Mesenchymal stem cell (in vitro differentiated cells and primary cell): ENCODE measurements around the gene ZFP36.

Experiments used
- DNase-seq: peaks from one replicate; pipeline ENCODE4 v3.0.0-alpha.2; 2013
- H2AFZ ChIP-seq: one replicate; pipeline ENCODE4 v1.6.1; 2013; ENCODE audit warnings: low read depth, mild to moderate bottlenecking, control low read depth, inconsistent platforms, low read length, moderate library complexity
- H2AK5ac ChIP-seq: 2 replicates; pipeline ENCODE4 v1.6.1; 2013; ENCODE audit warnings: low read length, moderate library complexity, mild to moderate bottlenecking, inconsistent platforms; ENCODE audit not compliant: severe bottlenecking
- H2BK120ac ChIP-seq: one replicate; pipeline ENCODE4 v1.6.1; 2013; ENCODE audit warnings: low read depth, mild to moderate bottlenecking, inconsistent platforms, low read length, moderate library complexity
- H2BK12ac ChIP-seq, 2 experiments: one replicate each; pipeline ENCODE4 v1.6.1; 2013; ENCODE audit warnings: inconsistent platforms in 2 of 2, low read length in 2 of 2, mild to moderate bottlenecking in 2 of 2, moderate library complexity in 2 of 2, control low read depth in 1 of 2
- H2BK15ac ChIP-seq: one replicate; pipeline ENCODE4 v1.6.1; 2013; ENCODE audit warnings: mild to moderate bottlenecking, low read depth, inconsistent platforms; ENCODE audit not compliant: poor library complexity, severe bottlenecking
- H2BK5ac ChIP-seq: 2 replicates; pipeline ENCODE4 v1.6.1; 2013; ENCODE audit warnings: low read depth, mild to moderate bottlenecking, low read length, control low read depth, inconsistent platforms; ENCODE audit not compliant: poor library complexity, severe bottlenecking
- H3K14ac ChIP-seq, 2 experiments: one replicate each; pipeline ENCODE4 v1.6.1; 2013; ENCODE audit warnings: inconsistent platforms in 2 of 2, low read length in 2 of 2, control low read depth in 1 of 2, mild to moderate bottlenecking in 1 of 2, moderate library complexity in 1 of 2
- H3K18ac ChIP-seq, 2 experiments: one replicate each; pipeline ENCODE4 v1.6.1; 2013; ENCODE audit warnings: inconsistent platforms in 2 of 2, low read length in 2 of 2, control low read depth in 1 of 2, low read depth in 1 of 2, mild to moderate bottlenecking in 1 of 2
- H3K23ac ChIP-seq, 2 experiments: one replicate each; pipeline ENCODE4 v1.6.1; 2013; ENCODE audit warnings: inconsistent platforms in 2 of 2, low read length in 2 of 2, mild to moderate bottlenecking in 2 of 2, moderate library complexity in 2 of 2, control low read depth in 1 of 2
- H3K27ac ChIP-seq: 2 replicates; pipeline ENCODE4 v1.5.1; 2013; ENCODE audit warnings: mild to moderate bottlenecking, moderate library complexity, low read length, control low read depth, inconsistent platforms; ENCODE audit not compliant: poor library complexity, severe bottlenecking
- H3K27me3 ChIP-seq, 2 experiments: 2 replicates each; pipeline versions ENCODE4 v1.6.1 to v1.7.0; 2013; ENCODE audit warnings: low read length in 2 of 2, mild to moderate bottlenecking in 2 of 2, moderate library complexity in 2 of 2, control low read depth in 1 of 2, inconsistent platforms in 1 of 2; ENCODE audit not compliant: control insufficient read depth in 1 of 2, insufficient read depth in 1 of 2
- H3K36me3 ChIP-seq, 2 experiments: 2 replicates each; pipeline versions ENCODE4 v1.6.1 to v1.7.0; 2013; ENCODE audit warnings: low read length in 2 of 2, control low read depth in 1 of 2, inconsistent platforms in 1 of 2, low read depth in 1 of 2, mild to moderate bottlenecking in 1 of 2; ENCODE audit not compliant: insufficient read depth in 2 of 2, control insufficient read depth in 1 of 2
- H3K4ac ChIP-seq, 2 experiments: one replicate each; pipeline ENCODE4 v1.6.1; 2013; ENCODE audit warnings: inconsistent platforms in 2 of 2, low read length in 2 of 2, mild to moderate bottlenecking in 2 of 2, moderate library complexity in 2 of 2, control low read depth in 1 of 2, low read depth in 1 of 2
- H3K4me1 ChIP-seq: 2 replicates; pipeline ENCODE4 v1.6.1; 2013; ENCODE audit warnings: low read depth, low read length, control low read depth; ENCODE audit not compliant: control insufficient read depth, insufficient read depth
- H3K4me2 ChIP-seq: 2 replicates; pipeline ENCODE4 v1.6.1; 2013; ENCODE audit warnings: low read length, mild to moderate bottlenecking, inconsistent platforms; ENCODE audit not compliant: poor library complexity, severe bottlenecking
- H3K4me3 ChIP-seq, 2 experiments: 2 replicates each; pipeline versions ENCODE4 v1.5.1 to v1.7.0; 2013; ENCODE audit warnings: low read length in 2 of 2, mild to moderate bottlenecking in 2 of 2, control low read depth in 1 of 2, low read depth in 1 of 2; ENCODE audit not compliant: insufficient read depth in 1 of 2
- H3K79me1 ChIP-seq: replicated peaks from 2 replicates; pipeline ENCODE4 v1.6.1; 2013; ENCODE audit warnings: mild to moderate bottlenecking, control low read depth, low read length, inconsistent platforms; ENCODE audit not compliant: poor library complexity, severe bottlenecking
- H3K9ac ChIP-seq: 2 replicates; pipeline ENCODE4 v1.7.0; 2013; ENCODE audit warnings: mild to moderate bottlenecking, low read length, moderate library complexity
- H3K9me3 ChIP-seq: 2 replicates; pipeline ENCODE4 v1.7.0; 2013; ENCODE audit warnings: mild to moderate bottlenecking, low read length; ENCODE audit not compliant: control insufficient read depth
- H4K8ac ChIP-seq: one replicate; pipeline ENCODE4 v1.6.1; 2013; ENCODE audit warnings: inconsistent platforms, mild to moderate bottlenecking, low read length, moderate library complexity
- H4K91ac ChIP-seq: one replicate; pipeline ENCODE4 v1.6.1; 2013; ENCODE audit warnings: mild to moderate bottlenecking, low read length, inconsistent platforms
- WGBS: methylation state at CpG from one replicate; pipeline ENCODE4 v1.1.7; 2013; ENCODE audit warnings: mixed read lengths; 5-methylcytosine and 5-hydroxymethylcytosine counted together

ZFP36 gene

DNA sequence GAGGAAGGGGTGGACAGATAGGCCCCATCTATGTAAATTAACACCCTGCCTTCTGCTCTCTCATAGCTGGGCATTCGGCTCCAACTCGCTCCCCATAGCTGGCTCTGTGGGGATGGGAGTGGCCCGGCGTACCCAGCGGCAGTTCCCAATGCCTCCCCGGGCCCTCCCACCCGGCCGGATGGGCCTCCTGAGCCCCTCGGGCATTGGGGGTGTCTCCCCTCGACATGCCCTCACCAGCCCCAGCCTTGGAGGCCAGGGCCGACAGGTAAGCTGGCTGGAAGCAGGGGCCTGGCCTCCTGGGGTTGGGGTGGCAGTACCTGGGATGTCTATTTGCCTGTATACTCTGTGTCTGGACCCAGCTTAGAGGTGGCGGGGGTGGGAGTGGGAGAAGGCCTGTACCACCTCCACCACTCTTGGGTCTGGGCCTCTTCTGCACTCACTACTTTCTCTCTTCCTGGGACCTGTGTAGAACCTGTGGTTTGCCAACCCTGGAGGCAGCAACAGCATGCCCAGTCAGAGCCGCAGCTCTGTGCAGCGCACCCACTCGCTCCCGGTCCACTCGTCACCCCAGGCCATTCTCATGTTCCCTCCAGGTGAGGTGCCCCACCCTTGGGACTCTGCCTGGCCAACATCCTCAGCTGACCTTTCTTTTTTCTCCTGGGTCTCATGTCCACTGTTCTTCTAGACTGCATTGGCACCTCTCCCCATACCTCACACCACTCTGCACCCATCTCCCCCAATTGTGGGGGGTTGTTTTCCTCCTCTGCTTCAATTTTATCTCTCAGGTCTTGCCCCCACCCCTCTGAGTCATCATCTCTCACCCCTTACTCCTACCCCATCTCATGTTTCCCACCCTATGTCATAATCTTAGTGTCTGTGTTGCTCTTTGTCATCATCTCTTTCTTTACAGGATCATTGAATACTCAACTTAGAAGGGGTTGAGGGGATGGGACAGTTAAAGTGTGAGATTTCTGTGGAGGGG, 25.8 kb upstream of the ZFP36 start:
- Histone ChIP-seq H3K23ac (no peak overlapping the region), H4K91ac (no peak overlapping the region), H2AK5ac (no peak overlapping the region), H2AFZ (no peak overlapping the region), H2BK5ac (no peak overlapping the region), H3K36me3 (peaks cover 93 to 98% of the 10 kb centered on the region in 2 experiments), H2BK15ac (no peak overlapping the region), H3K4me3 (no peak overlapping the region), H3K4ac (no peak overlapping the region), H3K4me2 (no peak overlapping the region), H3K14ac (no peak overlapping the region), H3K4me1 (peaks cover 3% of the 10 kb centered on the region), H3K9me3 (no peaks in the 10 kb centered on the region), H3K27ac (no peak overlapping the region), H3K18ac (no peak overlapping the region), H3K27me3 (no peaks in the 10 kb centered on the region), H2BK12ac (no peak overlapping the region), H3K9ac (peak overlapping the region; percentile 65), H4K8ac (no peak overlapping the region), H2BK120ac (no peak overlapping the region), H3K79me1 (peaks cover 14% of the 10 kb centered on the region)
- 98% methylated on average over 15 of the region's 17 CpGs for WGBS
- no peak for DNase-seq

DNA sequence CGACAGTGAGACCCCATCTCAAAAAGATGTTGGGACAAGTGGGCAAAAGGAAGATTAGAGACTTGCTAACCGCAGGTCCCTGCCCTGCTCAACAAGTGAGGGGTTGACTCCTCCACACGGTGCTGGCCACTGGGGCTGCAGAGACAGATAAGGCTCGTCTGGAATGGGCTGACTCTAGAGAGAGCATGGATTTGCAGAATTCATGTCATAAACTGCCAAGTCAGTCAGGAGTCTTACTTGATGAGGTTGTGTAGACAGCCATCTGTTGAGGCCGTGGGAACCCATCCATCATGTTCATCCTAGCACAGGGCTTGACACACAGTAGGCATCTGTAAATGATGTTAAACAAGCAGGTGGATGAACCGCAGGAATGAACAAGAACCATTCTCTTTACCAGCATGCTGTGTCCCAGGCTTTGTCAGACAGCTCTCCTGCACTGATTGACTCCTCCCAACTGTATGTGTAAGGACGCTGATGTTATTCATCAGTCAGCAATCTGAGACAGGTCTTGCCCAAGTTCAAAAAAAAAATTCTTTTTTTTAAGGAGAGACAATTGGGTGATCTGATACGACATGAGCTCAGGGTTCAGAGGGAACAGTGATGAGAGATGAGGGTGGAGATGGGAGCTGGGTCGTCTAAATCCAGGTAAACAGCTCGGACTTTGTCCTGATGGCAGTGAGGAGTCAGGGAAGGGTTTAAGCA, 24.6 kb upstream of the ZFP36 start:
- no peak overlapping the region for H2AK5ac ChIP-seq
- no peak overlapping the region for H3K14ac ChIP-seq
- no peak overlapping the region for H3K27ac ChIP-seq
- H3K4ac ChIP-seq: no peak overlapping the region
- H3K18ac ChIP-seq: no peak overlapping the region
- H3K23ac ChIP-seq: no peak overlapping the region
- no peak overlapping the region for H2AFZ ChIP-seq
- no peaks in the 10 kb centered on the region for H3K27me3 ChIP-seq
- H4K91ac ChIP-seq: no peak overlapping the region
- H3K36me3 ChIP-seq: peaks cover 93 to 98% of the 10 kb centered on the region in 2 experiments
- H3K4me3 ChIP-seq: no peak overlapping the region
- peaks cover 9% of the 10 kb centered on the region for H3K79me1 ChIP-seq
- no peak overlapping the region for H4K8ac ChIP-seq
- no peak for DNase-seq
- no peaks in the 10 kb centered on the region for H3K9me3 ChIP-seq
- peak overlapping the region; percentile 5 for H3K9ac ChIP-seq
- H2BK12ac ChIP-seq: no peak overlapping the region
- H3K4me1 ChIP-seq: peaks cover 5% of the 10 kb centered on the region
- 95% methylated on average over 10 of the region's 10 CpGs for WGBS
- no peak overlapping the region for H2BK5ac ChIP-seq
- H2BK120ac ChIP-seq: no peak overlapping the region
- no peak overlapping the region for H2BK15ac ChIP-seq
- H3K4me2 ChIP-seq: no peak overlapping the region

DNA sequence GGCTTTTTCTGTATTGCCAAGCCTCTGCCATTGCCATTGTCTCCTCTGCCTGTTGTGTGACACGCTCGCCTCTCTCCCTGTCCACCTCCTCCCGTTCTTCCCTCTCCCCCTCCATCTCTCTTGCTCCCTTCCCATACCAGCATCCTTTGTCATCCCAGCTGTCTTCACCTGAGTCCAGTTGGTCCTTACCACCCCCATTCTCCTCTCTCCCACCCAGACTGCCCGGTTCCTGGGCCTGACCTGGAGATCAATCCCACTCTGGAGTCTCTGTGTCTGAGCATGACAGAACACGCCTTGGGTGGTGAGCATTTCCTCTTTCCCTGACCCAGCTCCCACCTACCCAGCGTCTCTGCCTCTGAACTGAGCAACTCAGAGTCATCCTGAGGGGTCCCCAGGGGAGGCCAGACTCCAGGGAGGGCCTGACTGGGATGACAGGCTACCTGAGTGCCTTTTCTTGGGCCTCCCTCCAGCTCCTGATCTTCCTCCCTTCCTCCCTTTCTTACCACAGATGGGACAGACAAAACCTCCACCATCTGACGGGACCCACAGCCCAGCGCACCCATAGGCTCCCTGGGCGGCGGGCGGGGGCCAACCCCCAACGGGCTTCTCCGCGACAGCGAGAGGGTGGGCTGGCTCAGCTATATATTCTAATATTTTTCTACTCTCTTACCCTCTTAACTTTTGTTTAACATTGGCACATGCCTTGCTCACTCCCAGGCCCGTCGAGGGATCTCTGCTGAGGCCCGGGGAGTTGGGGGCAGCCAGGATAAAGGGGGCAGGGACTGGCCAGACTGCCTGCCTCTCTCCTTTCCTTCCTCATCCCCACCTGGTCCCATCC, 23.4 kb upstream of the ZFP36 start:
- Histone ChIP-seq H3K4me1 (peaks cover 5% of the 10 kb centered on the region), H3K79me1 (peaks cover 7% of the 10 kb centered on the region), H3K4ac (no peak overlapping the region), H3K9me3 (no peaks in the 10 kb centered on the region), H2BK5ac (no peak overlapping the region), H3K4me2 (no peak overlapping the region), H3K4me3 (no peak overlapping the region), H3K23ac (no peak overlapping the region), H2BK15ac (no peak overlapping the region), H2AK5ac (no peak overlapping the region), H2AFZ (no peak overlapping the region), H3K27me3 (no peaks in the 10 kb centered on the region), H3K36me3 (peaks cover 88 to 96% of the 10 kb centered on the region in 2 experiments), H3K27ac (no peak overlapping the region), H2BK12ac (no peak overlapping the region), H3K14ac (no peak overlapping the region), H4K8ac (no peak overlapping the region), H3K9ac (no peak overlapping the region), H4K91ac (no peak overlapping the region), H3K18ac (no peak overlapping the region), H2BK120ac (no peak overlapping the region)
- no peak for DNase-seq
- 92% methylated on average over 18 of the region's 18 CpGs for WGBS
